Keratinocyte (primary cell): ENCODE results near the gene DHRSX. TPM values are rescaled to one million over a fixed set of nuclear protein-coding genes. Genes with fewer than 3 reads are reported as not detected.
"Not testable (repeated sequence)": the region's sequence is repeated elsewhere in the genome, so short reads cannot be mapped to it uniquely, and the experiment has no call there.

ENCODE experiments used
- DNase-seq: peaks from one replicate; pipeline ENCODE4 v3.0.0-alpha.2; 2011; ENCODE audit warnings: low read depth, missing footprints, low spot score
- FAIRE-seq: peaks from 2 replicates; lab custom pipeline; 2011; peaks lifted over from hg19 to GRCh38; lab: Jason Lieb, UNC
- H2AFZ ChIP-seq: 2 replicates; pipeline ENCODE4 v1.6.0; 2012; ENCODE audit warnings: low read length, control low read depth, inconsistent platforms; ENCODE audit not compliant: control insufficient read depth
- H3K27ac ChIP-seq: 2 replicates; pipeline ENCODE4 v1.5.1; 2011; ENCODE audit warnings: low read length; ENCODE audit not compliant: control insufficient read depth, insufficient read depth
- H3K27me3 ChIP-seq: 3 replicates; pipeline ENCODE4 v1.6.0; 2011; ENCODE audit warnings: low read length; ENCODE audit not compliant: control insufficient read depth, insufficient read depth; ENCODE audit errors: extremely low read depth
- H3K36me3 ChIP-seq, 2 experiments: 2 replicates in 1 of 2; 3 replicates in 1 of 2; pipeline ENCODE4 v1.5.1; 2011; ENCODE audit warnings: low read length in 2 of 2, mild to moderate bottlenecking in 1 of 2; ENCODE audit not compliant: control insufficient read depth in 2 of 2, insufficient read depth in 2 of 2; ENCODE audit errors: extremely low read depth in 1 of 2
- H3K4me1 ChIP-seq: 3 replicates; pipeline ENCODE4 v1.5.1; 2011; ENCODE audit warnings: low read length; ENCODE audit not compliant: control insufficient read depth, insufficient read depth; ENCODE audit errors: extremely low read depth
- H3K4me2 ChIP-seq: 3 replicates; pipeline ENCODE4 v1.6.0; 2011; ENCODE audit warnings: low read depth, low read length; ENCODE audit not compliant: control insufficient read depth, insufficient read depth; ENCODE audit errors: extremely low read depth
- H3K4me3 ChIP-seq, 3 experiments: fragments of 200-600 bp in 1 of 3; sonication (generic) in 1 of 3; 2 replicates in 2 of 3; 3 replicates in 1 of 3; pipeline ENCODE4 v1.5.1; 2011 to 2016; ENCODE audit warnings: low read length in 3 of 3, mild to moderate bottlenecking in 3 of 3, control low read depth in 2 of 3, inconsistent platforms in 1 of 3, low read depth in 1 of 3, mixed read lengths in 1 of 3, mixed run types in 1 of 3, moderate library complexity in 1 of 3; ENCODE audit not compliant: control insufficient read depth in 2 of 3, insufficient read depth in 2 of 3; ENCODE audit errors: extremely low read depth in 1 of 3
- H3K79me2 ChIP-seq: 2 replicates; pipeline ENCODE4 v1.6.0; 2012; ENCODE audit warnings: low read length; ENCODE audit not compliant: control insufficient read depth, insufficient read depth
- H3K9ac ChIP-seq: 3 replicates; pipeline ENCODE4 v1.6.0; 2011; ENCODE audit warnings: low read length; ENCODE audit not compliant: control insufficient read depth, insufficient read depth; ENCODE audit errors: extremely low read depth
- H3K9me1 ChIP-seq: 3 replicates; pipeline ENCODE4 v1.6.0; 2011; ENCODE audit warnings: low read length; ENCODE audit not compliant: control insufficient read depth, insufficient read depth; ENCODE audit errors: extremely low read depth
- H3K9me3 ChIP-seq: 2 replicates; pipeline ENCODE4 v1.5.1; 2012; ENCODE audit warnings: low read depth, low read length; ENCODE audit not compliant: control insufficient read depth
- H4K20me1 ChIP-seq: 3 replicates; pipeline ENCODE4 v1.6.0; 2011; ENCODE audit warnings: low read length; ENCODE audit not compliant: control insufficient read depth, insufficient read depth; ENCODE audit errors: extremely low read depth
- EZH2 ChIP-seq: IDR thresholded peaks from one replicate; pipeline ENCODE4 v1.6.1; 2012; ENCODE audit warnings: inconsistent platforms, mild to moderate bottlenecking, low read length, moderate library complexity
- dilution Hi-C: fragments of 300-500 bp; cut with MboI; formaldehyde crosslinking; loops from one replicate; pipeline ENCODE4 v1.7.0; 2020; ENCODE audit warnings: low sequenced_read_pairs; ENCODE audit not compliant: extremely low pct_ligation_motif_present
- polyA plus RNA-seq, 5 experiments: library from polyadenylated mRNA; depleted of rRNA in 3 of 5; stranded (reverse) in 3 of 5; stranded (forward) in 1 of 5; unstranded in 1 of 5; fragments of >200 nt; gene quantifications; 1 replicate in 1 of 5; 2 replicates in 3 of 5; 3 replicates in 1 of 5; pipeline versions ENCODE4 v1.2.1 to v1.2.3, GENCODE V29; 2011 to 2012; ENCODE audit warnings: missing spikeins in 2 of 5, low read depth in 1 of 5, low replicate concordance in 1 of 5
- TF ChIP-seq, protein P1 (sequence below), 3 experiments: IDR thresholded peaks in 1 of 3; conservative IDR thresholded peaks in 1 of 3; optimal IDR thresholded peaks in 1 of 3; 2 replicates in 2 of 3; 3 replicates in 1 of 3; pipeline versions ENCODE3 to v1.5.1; 2011; ENCODE audit warnings: low read length in 3 of 3, mild to moderate bottlenecking in 3 of 3, moderate library complexity in 2 of 3, control low read depth in 1 of 3, inconsistent platforms in 1 of 3; ENCODE audit not compliant: insufficient read depth in 2 of 3; ENCODE audit errors: extremely low read depth in 1 of 3

Gene DHRSX
- polyA plus RNA-seq, 1 donor (not counting 4 experiments of a cell fraction or from before 2014, with no cell fraction given) = 20.4 TPM

DNA sequence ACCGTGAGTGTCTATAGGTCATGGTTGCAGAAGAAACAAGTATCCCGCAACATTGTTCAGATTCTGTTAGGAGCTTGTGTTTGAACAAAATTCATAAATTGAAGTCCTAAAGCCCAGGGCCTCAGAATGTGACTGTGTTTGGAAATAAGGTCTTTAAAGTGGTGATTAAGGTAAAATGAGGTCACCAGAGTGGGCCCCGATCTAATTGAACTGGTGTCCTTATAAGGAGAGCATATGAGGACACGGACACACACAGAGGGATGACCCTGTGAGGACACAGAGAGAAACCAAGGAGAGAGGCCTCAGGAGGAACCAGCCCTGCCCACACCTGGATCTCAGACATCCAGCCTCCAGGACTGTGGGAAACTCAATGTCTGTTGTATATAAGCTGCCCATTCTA, 76.9 kb downstream of the DHRSX start:
- H3K4me2 ChIP-seq = no peak overlapping the region
- H3K9me1 ChIP-seq = no peaks in the 10 kb centered on the region
- H3K27ac ChIP-seq = no peak overlapping the region
- DNase-seq = no peak
- FAIRE-seq = no peak
- dilution Hi-C loops = no loop called here
- no peak overlapping the region for H3K9ac ChIP-seq
- no peaks in the 10 kb centered on the region for H3K4me1 ChIP-seq
- no peaks in the 10 kb centered on the region for H3K36me3 ChIP-seq
- no peak overlapping the region for H2AFZ ChIP-seq
- no peaks in the 10 kb centered on the region for H3K27me3 ChIP-seq
- H3K4me3 ChIP-seq = no peak overlapping the region
- H3K9me3 ChIP-seq = no peaks in the 10 kb centered on the region
- H3K79me2 ChIP-seq = no peaks in the 10 kb centered on the region
- TF ChIP-seq, protein P1, sequence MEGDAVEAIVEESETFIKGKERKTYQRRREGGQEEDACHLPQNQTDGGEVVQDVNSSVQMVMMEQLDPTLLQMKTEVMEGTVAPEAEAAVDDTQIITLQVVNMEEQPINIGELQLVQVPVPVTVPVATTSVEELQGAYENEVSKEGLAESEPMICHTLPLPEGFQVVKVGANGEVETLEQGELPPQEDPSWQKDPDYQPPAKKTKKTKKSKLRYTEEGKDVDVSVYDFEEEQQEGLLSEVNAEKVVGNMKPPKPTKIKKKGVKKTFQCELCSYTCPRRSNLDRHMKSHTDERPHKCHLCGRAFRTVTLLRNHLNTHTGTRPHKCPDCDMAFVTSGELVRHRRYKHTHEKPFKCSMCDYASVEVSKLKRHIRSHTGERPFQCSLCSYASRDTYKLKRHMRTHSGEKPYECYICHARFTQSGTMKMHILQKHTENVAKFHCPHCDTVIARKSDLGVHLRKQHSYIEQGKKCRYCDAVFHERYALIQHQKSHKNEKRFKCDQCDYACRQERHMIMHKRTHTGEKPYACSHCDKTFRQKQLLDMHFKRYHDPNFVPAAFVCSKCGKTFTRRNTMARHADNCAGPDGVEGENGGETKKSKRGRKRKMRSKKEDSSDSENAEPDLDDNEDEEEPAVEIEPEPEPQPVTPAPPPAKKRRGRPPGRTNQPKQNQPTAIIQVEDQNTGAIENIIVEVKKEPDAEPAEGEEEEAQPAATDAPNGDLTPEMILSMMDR (optimal IDR thresholded peaks at IDR 0.05 in 1 of 3, IDR thresholded peaks at IDR 0.05 in 1 of 3, conservative IDR thresholded peaks at IDR 0.05 in 1 of 3; ENCODE audit: extremely low read depth in 1 of 3, insufficient read depth in 2 of 3, low read length in 3 of 3) = no peak
- no peak for TF ChIP-seq EZH2
- H4K20me1 ChIP-seq = no peaks in the 10 kb centered on the region

DNA sequence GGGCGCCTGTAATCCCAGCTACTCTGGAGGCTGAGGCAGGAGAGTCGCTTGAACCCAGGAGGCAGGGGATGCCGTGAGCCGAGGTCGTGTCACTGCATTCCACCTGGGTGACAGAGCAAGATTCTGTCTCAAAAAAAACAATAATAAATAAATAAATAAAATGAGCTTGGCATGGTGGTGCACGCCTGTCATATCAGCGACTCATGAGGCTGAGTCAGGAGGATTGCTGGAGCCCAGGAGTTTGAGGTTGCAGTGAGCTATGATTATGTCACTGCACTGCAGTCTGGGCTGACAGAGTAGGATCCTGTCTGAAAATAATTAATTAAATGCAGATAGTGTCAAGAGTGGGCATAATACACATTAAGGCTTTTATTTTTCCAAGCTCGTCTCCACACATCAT, 77.5 kb downstream of the DHRSX start:
- Histone ChIP-seq H3K9me3 (no peaks in the 10 kb centered on the region), H3K4me2 (no peak overlapping the region), H2AFZ (no peak overlapping the region), H3K9ac (no peak overlapping the region), H4K20me1 (no peaks in the 10 kb centered on the region), H3K36me3 (no peaks in the 10 kb centered on the region), H3K4me1 (no peaks in the 10 kb centered on the region), H3K9me1 (no peaks in the 10 kb centered on the region), H3K4me3 (no peak overlapping the region), H3K79me2 (no peaks in the 10 kb centered on the region), H3K27ac (no peak overlapping the region), H3K27me3 (no peaks in the 10 kb centered on the region)
- TF ChIP-seq EZH2 = no peak
- TF ChIP-seq, protein P1 (optimal IDR thresholded peaks at IDR 0.05 in 1 of 3, IDR thresholded peaks at IDR 0.05 in 1 of 3, conservative IDR thresholded peaks at IDR 0.05 in 1 of 3; ENCODE audit: extremely low read depth in 1 of 3, insufficient read depth in 2 of 3, low read length in 3 of 3) = no peak
- FAIRE-seq (no peak), DNase-seq (no peak)
- dilution Hi-C loops = no loop called here

DNA sequence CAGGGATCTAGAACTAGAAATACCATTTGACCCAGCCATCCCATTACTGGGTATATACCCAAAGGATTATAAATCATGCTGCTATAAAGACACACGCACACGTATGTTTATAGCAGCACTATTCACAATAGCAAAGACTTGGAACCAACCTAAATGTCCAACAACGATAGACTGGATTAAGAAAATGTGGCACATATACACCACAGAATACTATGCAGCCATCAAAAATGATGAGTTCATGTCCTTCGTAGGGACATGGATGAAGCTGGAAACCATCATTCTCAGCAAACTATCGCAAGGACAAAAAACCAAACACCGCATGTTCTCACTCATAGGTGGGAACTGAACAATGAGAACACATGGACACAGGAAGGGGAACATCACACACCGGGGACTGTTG, 81.4 kb downstream of the DHRSX start:
- H2AFZ ChIP-seq, H3K9me1 ChIP-seq, FAIRE-seq, H3K36me3 ChIP-seq, H4K20me1 ChIP-seq, H3K9me3 ChIP-seq, H3K27me3 ChIP-seq, H3K79me2 ChIP-seq, H3K4me2 ChIP-seq, H3K27ac ChIP-seq, H3K4me1 ChIP-seq, DNase-seq, H3K4me3 ChIP-seq, H3K9ac ChIP-seq, dilution Hi-C loops: not testable (repeated sequence)
